Activated naive CD4-positive, alpha-beta T cell treated with anti-CD3 and anti-CD28 coated beads, Interleukin-2, amount 50 U/mL, for 16 hours (primary cell): ENCODE measurements around the gene VMAC.
"Not testable (repeated sequence)": the region's sequence is repeated elsewhere in the genome, so short reads cannot be mapped to it uniquely, and the experiment has no call there.

Experiments
- DNase-seq: peaks from one replicate; pipeline ENCODE4 v3.0.0-alpha.2; 2020

Gene VMAC

DNA sequence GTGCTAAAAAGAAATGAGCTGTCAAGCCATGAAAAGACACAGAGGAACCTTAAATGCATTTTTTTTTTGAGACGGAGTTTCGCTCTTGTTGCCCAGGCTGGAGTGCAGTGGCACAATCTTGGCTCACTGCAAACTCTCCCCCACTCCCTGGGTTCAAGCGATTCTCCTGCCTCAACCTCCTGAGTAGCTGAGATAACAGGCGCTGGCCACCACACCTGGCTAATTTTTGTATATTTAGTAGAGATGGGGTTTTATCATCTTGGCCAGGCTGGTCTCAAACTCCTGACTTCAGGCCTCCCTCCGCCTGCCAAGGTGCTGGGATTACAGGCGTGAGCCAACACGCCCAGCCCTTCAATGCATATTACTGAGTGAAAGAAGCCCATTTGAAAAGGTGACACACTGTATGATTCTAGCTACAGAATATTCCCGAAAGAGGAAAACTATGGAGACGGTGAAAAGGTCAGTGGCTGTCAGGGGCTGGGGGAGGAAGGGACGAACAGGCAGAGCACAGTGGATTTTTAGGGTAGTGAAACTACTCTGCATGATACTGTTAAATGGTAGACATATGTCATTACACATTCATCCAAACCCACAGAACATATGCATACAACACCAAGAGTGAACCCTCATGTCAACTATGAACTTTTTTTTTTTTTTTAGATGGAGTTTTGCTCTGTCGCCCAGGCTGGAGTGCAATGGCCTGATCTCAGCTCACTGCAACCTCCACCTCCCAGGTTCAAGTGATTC lies 20.4 kb upstream of the VMAC start:
- DNase-seq, result not testable (repeated sequence)

DNA sequence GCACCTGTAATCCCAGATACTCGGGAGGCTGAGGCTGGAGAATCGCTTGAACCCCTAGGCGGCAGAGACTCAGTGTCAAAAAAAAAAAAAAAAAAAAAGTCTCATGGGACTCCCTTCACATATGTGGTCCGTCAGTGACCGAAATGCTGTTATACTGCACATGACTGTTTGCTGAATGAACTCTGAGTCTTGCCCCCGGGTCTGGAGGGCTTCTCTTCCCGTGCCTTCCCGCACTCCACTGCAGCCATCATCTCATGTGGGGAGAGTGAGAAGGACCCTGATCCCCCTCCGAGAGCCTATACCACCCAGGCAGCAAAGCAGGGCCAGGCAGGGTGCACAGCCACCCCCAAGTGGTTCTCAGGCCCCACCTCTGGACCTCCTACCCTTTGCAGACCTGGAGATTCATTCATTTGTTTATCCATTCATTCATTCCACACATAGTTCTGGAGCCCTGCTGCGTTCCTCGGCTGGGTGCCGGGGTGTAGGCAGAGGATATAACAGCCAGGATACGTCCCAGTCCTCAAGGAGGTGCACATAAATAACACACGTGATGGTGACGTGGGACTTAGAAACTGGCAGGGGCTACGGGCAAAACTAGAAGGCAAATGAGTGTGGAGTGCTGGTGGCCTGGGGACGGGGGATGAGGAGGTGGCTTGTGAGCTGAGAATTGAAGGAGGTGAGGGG lies 15.2 kb upstream of the VMAC start:
- no peak for DNase-seq

DNA sequence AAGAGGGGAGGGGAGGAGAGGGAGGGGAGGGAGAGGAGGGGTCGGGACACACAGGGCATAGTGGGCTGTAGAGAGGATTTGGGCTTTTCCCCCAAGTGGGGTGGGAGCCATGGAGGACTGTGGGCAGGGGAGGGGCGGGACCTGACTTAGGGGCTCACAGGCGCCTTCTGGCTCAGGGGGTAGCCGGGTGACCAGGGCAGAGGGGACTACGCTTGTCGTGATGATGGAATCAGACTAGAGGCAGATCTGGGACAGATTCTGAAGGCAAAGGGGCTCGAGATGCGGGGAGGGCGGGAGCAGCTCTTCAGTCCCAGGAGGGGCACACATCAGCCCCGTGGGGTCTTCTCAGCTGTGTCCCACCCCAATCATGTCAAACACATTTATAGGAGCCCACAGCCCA lies 14.6 kb upstream of the VMAC start:
- DNase-seq, result no peak

DNA sequence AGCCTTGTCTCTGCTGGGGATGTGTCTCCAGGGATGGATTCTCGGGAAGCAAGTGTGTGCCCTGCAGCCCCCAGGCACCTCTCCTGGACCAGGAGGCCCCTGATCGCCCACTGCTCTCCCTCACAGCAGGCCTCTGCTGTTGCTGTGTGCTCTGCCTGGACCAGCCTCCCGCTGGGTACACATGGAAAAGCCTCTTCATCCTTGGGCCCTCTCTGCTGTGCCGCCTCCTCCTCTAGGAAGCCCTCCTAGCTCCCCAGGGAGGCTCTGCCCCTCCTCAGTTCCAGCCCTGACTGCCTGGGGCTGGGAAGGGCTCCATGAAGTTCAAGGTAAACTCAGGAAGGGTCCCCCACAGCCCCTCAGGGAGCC lies 13.1 kb upstream of the VMAC start:
- DNase-seq, result no peak

DNA sequence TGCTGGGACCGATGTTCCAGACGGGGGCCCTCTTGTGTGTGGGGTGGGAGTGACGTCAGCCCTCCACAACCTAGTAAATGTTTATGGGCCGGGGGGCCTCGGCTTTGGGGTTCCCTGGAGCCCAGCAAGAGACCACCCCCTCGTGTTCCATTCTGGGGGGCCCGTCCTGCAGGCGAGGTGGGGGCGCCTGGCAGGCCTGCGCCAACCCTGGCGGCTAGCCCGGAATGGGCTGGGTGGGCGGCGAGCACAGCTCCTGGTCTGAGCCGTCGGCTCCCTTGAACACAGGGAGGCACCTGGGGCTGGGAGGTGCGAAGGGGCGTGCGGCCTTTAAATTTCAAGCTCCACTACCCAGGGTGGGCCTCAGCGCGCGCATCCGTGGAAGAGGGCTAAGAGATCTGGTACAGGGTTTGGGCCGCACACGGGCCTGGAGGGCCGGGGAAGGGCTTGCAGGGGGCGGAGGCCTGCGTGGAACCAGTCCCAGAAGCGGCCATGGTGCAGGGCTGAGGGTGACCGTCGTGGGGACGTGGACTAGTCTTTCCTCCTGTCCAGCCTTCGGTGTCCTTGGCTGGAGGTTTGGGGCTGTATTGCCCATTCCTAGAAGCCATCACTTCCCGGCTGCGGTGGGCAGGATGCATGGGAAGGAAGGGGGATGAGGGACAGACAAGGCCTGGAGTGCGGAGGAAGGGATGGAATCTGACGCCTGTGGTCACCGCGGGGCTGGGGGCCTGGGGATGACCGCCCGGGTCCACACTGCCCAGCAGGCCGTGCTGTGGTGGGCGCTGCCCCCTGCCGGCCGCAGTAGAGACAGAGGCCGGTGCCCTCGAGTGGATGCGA lies 12.5 kb upstream of the VMAC start:
- DNase-seq, result no peak

DNA sequence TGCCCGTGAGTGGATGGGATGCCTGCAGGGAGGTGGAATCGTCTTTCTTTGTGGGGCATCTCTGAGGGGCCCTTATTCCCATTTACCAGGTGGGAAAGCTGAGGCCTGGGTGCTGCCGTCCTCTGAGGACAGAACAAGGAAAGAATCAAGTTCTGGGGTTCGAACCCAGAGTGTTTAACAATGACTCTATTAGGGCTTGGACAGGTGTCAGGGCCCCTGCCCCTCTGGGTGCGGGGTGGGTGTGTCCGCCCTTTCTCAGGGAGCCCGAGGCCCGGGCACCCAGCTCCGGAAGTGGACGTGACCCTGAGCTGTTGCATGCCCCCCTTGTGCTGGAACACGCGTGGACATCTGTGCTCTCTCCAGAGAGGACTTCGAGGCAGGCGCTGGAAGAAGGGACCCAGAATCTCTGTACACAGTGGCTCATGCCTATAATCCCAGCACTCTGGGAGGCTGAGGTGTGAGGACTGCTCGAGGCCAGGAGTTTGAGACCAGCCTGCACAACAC lies 11.8 kb upstream of the VMAC start:
- DNase-seq, result no peak

DNA sequence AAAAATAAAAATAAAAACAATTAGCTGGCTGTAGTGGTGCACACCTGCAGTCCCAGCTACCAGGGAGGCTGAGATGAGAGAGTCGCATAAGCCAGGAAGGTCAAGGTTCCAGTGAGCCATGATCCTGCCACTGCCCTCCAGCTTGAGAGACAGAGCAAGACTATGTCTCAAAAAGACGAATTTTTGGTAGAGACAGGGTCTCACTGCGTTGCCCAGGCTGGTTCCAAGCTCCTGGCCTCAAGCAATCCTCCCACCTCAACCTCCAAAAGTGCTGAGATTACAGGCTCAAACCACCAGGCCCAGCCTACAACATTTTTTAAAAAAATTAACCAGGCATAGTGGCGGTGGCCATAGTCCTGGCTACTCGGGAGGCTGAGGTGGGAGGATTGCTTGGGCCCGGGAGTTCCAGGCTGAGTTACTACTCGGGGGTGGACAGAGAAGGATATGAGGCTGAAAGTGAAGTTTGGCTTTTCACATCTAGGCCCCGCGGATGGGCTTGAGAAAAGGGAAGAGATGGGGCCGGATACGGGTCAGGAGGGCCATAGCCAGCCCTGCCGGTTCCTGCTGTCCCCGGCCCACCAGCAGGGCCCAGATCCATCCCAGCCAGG lies 11.3 kb upstream of the VMAC start:
- DNase-seq, result no peak

DNA sequence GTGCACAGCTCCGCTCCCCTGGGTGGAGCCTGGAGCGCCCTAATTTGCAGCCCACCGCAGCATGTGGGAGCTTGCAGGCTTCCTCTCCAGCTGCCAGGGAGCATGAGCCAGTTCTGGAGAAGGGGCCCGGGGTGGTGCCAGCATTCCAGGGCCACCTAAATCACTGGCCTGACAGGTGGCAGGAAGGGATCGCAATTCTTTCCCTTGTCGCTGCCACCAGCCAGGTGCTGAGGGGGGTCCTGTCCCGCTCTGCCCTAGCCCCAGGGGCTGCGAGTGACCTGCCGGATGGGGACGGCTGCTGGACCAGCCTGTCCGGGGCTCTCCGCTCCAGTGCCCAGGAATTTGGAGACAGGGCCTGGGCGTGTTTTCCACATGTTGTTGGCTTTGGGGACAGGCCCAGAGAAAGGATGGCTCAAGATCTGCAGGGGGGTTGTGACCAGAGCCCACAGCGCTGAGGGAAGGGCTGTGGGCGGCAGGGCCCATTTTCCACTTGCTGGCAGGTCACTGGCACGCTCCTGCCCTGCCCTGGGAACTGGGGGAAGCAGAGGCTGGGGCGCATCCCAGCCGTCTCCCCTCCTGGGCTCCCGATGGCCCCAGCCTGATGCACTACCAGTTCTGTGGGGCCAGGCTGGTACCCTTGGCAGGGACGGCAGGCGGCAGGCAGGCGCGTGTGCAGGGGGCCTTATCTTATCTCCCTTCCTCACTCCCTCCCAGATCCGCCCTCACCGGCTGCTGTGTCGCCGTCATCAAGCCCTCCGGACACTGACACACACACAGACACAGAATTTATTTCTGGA lies 10.6 kb upstream of the VMAC start:
- no peak for DNase-seq

DNA sequence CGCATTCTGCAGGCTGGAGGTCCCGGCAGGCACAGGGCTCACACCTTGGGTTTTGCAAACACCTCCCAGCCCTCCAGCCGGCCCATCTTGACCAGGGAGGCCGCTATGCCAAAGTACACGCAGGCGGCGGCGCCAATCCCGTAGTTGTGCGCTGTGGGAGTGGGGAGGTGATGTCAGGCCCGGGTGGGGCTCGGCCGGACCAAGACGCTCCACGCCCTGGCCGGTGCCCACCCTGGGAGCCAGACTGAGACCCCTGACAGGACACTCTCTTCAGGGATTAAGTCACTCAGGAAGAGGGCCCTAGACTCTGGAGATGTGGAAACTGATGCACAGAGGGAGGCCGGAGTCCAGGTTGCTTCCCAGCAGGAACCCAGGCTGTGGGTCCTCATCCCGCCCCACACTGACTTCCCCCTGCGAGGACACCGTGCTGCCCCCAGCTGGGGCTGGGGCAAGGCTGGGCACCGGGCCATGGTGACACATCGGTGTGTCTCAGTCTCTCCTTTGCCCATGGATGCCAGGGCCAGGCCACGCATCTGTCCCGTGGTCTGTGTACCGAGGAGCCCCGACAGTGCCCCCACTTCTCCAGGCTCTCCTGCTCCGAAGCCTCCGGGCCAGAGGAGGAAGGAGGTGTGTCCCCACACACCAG lies 9.8 kb upstream of the VMAC start:
- DNase-seq, result no peak

DNA sequence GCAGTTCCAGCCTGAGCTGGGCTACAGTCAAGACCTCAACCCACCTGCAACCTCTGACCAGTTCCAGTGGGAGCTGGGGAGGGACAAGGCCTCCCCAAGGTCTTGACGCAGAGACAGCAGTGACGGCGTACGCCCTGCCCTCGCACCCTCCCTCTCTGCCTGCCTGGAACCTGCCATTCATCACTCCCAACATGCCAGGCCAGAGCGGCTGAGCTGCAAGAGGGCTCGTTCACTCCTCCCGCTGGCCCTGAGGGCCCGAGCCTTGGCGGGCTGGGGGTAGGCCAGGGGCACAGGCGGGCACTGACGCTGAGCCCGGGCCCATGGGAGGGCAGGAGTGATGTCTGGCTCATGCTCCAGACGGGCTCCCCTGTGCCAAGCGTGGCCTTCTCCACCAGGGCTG lies 9.3 kb upstream of the VMAC start:
- DNase-seq, result no peak

DNA sequence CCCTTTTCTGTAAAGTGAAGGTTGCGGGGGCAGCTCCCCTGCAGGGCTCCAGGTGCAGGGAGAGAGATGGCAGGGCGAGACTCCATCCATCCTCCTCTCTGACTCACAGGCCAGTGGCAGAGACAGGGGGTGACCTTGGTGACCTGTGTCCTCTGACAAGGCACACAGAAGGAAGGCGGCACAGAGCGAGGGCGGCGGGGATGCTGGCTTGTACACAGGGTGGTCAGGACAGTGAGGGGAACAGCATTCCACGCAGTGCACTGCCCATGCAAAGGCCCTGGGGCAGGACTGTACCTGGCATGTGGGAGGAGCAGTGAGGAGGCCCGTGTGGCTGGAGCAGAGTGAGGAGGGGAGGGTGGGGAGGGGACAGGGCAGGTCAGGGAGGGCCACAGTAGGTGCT lies 8.8 kb upstream of the VMAC start:
- no peak for DNase-seq

DNA sequence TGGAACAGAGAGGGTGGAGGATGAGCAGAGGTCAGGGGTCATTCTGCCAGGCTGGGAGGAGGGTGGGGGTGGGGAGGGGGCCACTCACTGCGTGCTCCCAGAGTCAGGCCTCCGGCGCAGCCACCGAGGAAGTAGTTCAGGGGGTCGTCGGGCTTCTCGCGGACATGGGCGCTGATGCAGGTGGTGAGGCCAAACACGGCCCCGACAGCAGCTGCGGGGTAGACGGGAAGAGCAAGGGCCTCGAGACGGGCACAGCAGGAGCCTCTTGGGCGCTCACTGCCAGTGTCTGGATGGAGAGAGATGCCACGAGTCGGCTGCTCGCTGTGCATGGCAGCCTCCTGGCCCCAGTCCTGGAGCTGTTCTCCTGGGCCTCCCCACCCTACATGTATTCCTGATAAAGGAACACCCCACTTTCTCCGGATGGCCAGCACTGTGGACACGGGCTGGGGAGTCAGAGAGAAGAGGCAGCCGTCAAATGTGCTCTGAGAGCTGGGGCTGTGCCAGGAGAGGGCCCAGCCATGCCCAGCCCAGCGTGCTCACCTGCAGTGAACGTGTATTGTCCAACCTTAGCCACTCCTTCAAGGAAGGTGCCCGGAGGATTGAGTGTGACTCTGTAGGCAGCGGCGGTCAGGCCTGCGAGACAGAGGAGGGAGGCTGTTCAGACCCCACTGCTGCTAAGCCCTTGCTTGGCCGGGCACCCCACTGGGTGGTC lies 8.2 kb upstream of the VMAC start:
- no peak for DNase-seq

DNA sequence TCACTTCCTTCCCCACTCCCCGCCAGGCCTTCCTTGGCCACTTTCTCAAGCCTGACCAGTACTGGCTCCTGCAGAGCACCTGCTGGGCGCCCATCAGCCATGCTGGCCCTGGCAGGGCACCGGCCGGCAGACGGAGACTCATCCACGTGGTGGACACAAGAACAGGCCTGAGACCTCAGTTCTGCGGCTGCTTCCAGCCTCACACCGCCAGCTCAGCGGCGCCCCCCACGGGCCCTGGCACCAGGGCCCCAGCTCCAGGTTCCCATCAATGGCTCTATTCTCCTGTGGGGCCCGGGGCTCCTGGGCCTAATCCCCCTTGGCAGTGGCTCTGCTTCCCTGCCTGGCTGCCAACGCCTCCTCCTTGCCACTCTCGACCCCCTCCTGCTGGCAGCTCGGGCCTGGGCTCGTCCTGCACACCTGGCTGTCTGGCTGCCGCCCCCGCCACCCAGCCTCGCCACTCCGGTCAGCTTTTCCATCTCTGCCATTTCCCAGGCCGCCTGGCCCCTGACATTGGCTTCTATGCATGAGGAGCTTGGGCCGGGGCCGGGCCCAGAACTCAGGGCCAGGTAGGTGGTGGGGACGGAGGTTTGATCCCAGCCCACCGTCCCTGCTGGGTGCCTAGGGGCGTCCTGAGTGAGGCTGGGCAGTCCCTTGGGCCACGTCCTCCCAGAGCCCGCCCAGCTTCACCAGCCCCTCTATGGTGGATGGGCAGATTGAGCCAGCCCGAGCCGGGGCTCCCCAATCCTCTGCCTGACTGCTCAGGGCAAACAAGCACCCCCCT lies 7.3 kb upstream of the VMAC start:
- no peak for DNase-seq

DNA sequence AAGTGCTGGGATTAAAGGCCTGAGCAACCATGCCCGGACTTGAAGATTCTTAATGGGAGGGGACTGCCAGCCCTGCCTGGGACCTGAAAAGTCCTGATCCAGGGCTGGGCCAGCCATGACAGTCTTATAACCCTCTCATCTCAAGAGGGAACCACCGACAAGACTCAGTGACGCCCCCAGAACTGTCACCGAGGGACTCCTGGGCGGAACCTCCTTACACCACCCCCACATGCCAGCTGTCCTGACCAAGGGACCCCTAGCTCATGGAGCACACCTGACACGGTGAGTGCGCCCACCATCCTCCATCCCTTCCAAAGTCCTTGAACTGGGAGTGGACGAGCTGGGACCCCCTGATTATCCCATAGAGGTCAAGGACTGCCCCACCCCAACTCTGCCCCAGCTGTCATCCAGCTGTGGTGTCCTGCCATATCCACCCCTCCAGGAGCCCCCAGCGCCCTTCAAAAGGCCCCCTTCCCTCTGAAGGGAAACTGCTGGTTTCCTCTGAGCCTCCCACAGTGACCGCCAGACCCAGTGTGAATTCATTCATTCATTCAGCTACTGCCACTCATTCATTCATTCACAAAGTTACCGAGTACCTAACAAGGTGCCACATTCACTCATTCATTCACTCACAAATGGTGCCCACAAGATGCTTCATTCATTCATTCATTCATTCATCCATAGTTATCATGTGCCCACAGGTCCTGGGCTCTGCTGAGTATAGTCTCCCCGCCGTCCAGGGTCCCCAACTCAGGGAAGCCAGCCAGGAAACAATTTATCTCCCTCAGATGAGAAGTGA lies 4.7 kb upstream of the VMAC start:
- DNase-seq, result no peak

DNA sequence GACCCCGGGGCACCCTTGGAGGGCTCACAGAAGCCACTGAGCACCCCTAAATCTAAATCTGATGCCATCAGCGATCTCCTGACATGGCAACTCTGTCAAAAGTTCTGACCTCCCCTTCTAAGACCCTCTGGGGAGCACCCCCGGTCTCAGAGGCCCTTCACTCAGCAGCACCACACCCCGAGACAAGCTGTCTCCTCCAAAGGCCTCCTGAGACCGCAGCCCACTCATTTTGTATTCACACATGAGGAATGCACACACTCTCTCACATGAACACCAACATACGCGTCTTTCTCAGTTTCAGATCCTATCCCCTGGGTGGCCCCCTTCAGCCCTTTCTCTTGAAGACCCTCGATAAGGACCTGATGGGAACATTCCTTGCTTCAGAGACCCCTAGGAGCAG lies 3.7 kb upstream of the VMAC start:
- DNase-seq, result no peak

DNA sequence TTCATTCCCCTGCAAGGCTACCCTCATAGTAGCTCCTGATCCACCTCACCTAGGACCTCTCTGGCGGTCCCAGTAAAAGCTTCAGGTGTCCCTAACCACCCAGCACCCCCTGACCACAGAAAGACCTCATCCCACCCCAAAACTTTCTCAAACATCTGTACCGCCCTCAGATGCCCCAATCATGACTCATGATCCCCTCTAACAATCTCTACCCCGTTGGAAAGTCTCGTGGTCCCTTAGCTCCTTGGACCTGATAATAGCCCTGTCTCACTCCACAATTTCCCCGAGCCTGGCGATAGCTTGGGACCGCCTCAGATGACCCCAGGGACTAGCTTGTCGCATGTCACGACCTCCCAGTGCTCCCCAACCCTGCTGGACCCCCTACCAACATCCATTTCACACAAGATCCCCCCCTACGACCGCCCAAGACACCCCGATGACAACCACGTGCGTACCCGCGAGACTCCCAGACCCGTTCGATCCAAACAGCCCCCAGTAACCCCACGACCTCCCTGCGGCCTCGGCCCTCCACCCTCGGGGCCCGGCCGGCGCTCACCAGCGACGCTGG lies 1.5 kb upstream of the VMAC start:
- no peak for DNase-seq

DNA sequence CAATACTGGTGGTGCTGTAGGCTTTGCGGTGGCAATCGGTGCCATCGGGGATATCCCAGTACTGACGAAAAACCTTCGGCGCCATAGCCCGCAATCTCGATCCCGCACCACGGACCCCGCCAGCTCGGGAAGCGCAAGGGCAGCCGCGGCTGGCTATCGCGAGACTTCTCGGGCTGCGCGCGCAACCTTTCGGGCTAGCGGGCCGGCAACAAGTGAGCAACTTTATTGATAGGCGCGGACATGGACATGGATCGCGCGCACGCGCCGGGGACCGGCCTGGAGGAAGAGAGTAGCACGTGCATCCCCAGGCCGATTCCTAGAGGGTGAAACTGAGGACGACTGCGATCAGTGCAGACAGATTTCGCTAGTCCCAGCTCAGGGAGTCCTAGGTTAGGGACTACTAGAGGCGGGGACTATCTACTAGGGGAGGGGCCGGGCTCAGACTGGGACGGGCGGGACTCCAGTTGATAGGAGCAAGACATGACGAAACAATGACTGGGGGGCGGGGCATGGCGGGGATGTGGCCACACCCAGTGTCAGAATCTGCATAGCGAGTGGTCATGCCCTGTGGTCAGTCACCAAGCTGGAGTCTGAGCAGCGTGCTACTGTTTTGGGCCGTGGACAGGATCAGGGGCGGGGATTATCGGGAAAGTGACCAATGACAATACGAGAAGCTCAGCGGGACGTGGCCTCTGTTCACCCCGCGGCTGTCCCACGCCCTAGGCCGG lies 884 bp upstream of the VMAC start, which contains the start of gene NDUFA11:
Gene NDUFA11, minus strand, starts transcription at position 167 of the 728 bp plus-strand sequence. Its CDS starts 82 bp downstream, at position 85.
- DNase-seq, result peak; percentile 97

DNA sequence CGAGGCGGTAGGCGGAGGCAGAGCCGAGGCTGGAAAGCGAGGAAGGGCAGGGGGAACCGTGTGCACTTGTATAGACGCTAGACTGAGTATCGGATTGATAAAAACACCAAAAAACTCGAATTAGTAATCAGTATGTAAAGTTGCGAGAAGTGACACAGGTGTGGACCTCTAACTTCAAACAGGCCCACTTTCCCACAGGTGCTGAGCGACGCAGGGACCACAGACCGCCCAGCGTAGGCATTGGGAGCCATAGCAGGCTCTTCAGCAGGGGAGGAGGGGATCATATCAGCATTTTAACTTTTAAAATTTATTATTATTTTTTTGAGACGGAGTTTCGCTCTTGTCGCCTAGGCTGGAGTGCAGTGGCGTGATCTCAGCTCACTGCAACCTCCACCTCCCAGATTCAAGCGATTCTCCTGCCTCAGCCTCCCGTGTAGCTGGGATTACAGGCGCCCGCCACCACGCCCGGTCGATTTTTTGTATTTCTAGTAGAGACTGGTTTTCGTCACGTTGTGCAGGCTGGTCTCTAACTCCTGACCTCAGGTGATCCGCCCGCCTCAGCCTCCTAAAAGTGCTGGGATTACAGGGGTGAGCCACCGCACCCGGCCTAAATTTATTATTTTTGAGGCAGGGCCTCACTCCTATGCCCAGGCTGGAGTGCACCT lies 574 bp downstream of the VMAC start:
- DNase-seq, result no peak
